K562 (cell line): ENCODE results near the gene ZFAND6. TPM values are rescaled to one million over a fixed set of nuclear protein-coding genes. Genes with fewer than 3 reads are reported as not detected.

Experiments
- ARID3B ChIP-seq: fragments of 250-450 bp; sonication (Bioruptor Pico); IDR thresholded peaks from 2 replicates; pipeline ENCODE4 v1.4.0; 2020; ENCODE audit warnings: borderline replicate concordance
- ATF1 ChIP-seq, 2 experiments: fragments of 450-650 bp in 1 of 2; IDR thresholded peaks; 2 replicates each; pipeline ENCODE4 v1.6.1; 2016; ENCODE audit warnings: missing compliant biosample characterization in 1 of 2, missing genetic modification characterization in 1 of 2
- CHCHD3 ChIP-seq: fragments of 250-450 bp; sonication (Bioruptor Pico); IDR thresholded peaks from 2 replicates; pipeline ENCODE4 v2.1.2; 2022; ENCODE audit warnings: mild to moderate bottlenecking
- CLOCK ChIP-seq: fragments of 250-450 bp; sonication (Bioruptor Pico); IDR thresholded peaks from 2 replicates; pipeline ENCODE4 v1.4.0; 2020; ENCODE audit warnings: mild to moderate bottlenecking, moderate library complexity, borderline replicate concordance
- HMG20A ChIP-seq: fragments of 450-650 bp; formaldehyde crosslinking; conservative IDR thresholded peaks from 2 replicates; pipeline ENCODE4 v1.4.0; 2020; ENCODE audit warnings: mild to moderate bottlenecking, mixed read lengths
- MTA2 ChIP-seq: fragments of 450-650 bp; IDR thresholded peaks from 2 replicates; pipeline ENCODE4 v1.6.1; 2016; ENCODE audit warnings: low read depth
- PHTF2 ChIP-seq: fragments of 250-450 bp; sonication (Bioruptor Pico); IDR thresholded peaks from 2 replicates; pipeline ENCODE4 v1.5.0; 2021; ENCODE audit warnings: mild to moderate bottlenecking
- RREB1 ChIP-seq: fragments of 250-450 bp; sonication (Bioruptor Pico); IDR thresholded peaks from 2 replicates; pipeline ENCODE4 v1.4.0; 2020
- ZBTB5 ChIP-seq: fragments of 450-650 bp; IDR thresholded peaks from 2 replicates; pipeline ENCODE4 v1.6.1; 2017; ENCODE audit warnings: antibody characterized with exemption
- ZNF644 ChIP-seq: fragments of 200-800 bp; sonication (Bioruptor generic); IDR thresholded peaks from 2 replicates; pipeline ENCODE4 v1.6.1; 2016; ENCODE audit warnings: low read depth, missing genetic modification characterization, missing compliant biosample characterization
- polyA plus RNA-seq, 8 experiments: library from polyadenylated mRNA; depleted of rRNA in 4 of 8; stranded (reverse) in 5 of 8; unstranded in 3 of 8; fragments of >200 nt; fragmentation: Nextera tagmentation in 2 of 8; fragmentation: Illumina TruSeq in 1 of 8; extraction: Ambion mirVana in 2 of 8; extraction: Trizol in 1 of 8; gene quantifications; 2 replicates each; pipeline versions ENCODE4 v1.2.1 to v1.2.3, GENCODE V29; 2011 to 2014; ENCODE audit warnings: inconsistent platforms in 1 of 8, missing spikeins in 1 of 8
- total RNA-seq, 7 experiments: library from RNA; depleted of rRNA in 6 of 7; stranded (reverse); fragments of >200 nt in 6 of 7; fragmentation: Illumina TruSeq in 2 of 7; extraction: Trizol in 2 of 7; gene quantifications; 2 replicates each; pipeline versions ENCODE4 v1.2.1 to v1.2.3, GENCODE V29; 2011 to 2021; ENCODE audit warnings: low replicate concordance in 1 of 7

ZFAND6 gene
- total and polyA plus RNA-seq, 9 of the 15 experiments (the other 6 are each of a cell fraction or from before 2014, with no cell fraction given) = 53.9 to 206 (median 88.9) TPM

- TF ChIP-seq RREB1 (CRISPR knock-in tag) = peak; percentile 89
- TF ChIP-seq MTA2 = no peak
- TF ChIP-seq ZNF644 = peak; percentile 37; the same call in 1 of the 2 replicates
- TF ChIP-seq ATF1 (CRISPR knock-in tag; IDR thresholded peaks at IDR 0.05) = no peak
- peak; percentile 43; the same call in 1 of the 2 replicates for TF ChIP-seq ATF1 (tag; IDR thresholded peaks at IDR 0.05)
- TF ChIP-seq HMG20A (CRISPR knock-in tag) = no peak
- TF ChIP-seq CLOCK (CRISPR knock-in tag) = peak; percentile 83; the same call in 1 of the 2 replicates
- 0 out of 2 replicates have a peak, but pooled peaks have one; percentile 53 for TF ChIP-seq ARID3B
- TF ChIP-seq CHCHD3 (CRISPR knock-in tag) = no peak
- TF ChIP-seq PHTF2 (CRISPR knock-in tag) = no peak
- TF ChIP-seq ZBTB5 = no peak
Measured at GRCh38 chr15:80160570-80161156, 101.2 kb downstream of the ZFAND6 start (continued).
